ENCODE data around the gene CNN2.

- TF ChIP-seq MXI1 (conservative IDR thresholded peaks at IDR 0.05; ENCODE audit: poor library complexity, severe bottlenecking) (peak; percentile 99), EZH2 (IDR thresholded peaks at IDR 0.05; ENCODE audit: borderline replicate concordance, insufficient read depth, low read length, poor library complexity, severe bottlenecking) (no peak), CTCF (IDR thresholded peaks at IDR 0.05; ENCODE audit: poor library complexity, severe bottlenecking) (peak; percentile 50), EP300 (conservative IDR thresholded peaks at IDR 0.05; ENCODE audit: poor library complexity, severe bottlenecking) (peak; percentile 70), REST (IDR thresholded peaks at IDR 0.05; ENCODE audit: borderline replicate concordance) (peak; percentile 62), TAF1 (IDR thresholded peaks at IDR 0.05; ENCODE audit: low read depth) (no peak), RAD21 (conservative IDR thresholded peaks at IDR 0.05) (peak; percentile 12), POLR2AphosphoS5 (IDR thresholded peaks at IDR 0.05) (peak; percentile 93)
Measured at GRCh38 chr19:984165-984967, 42.0 kb upstream of the CNN2 start, which contains the start of gene WDR18.

All from neural cell (in vitro differentiated cells).